Measurements from ENCODE around the gene PKDCC.

Gene PKDCC

DNA sequence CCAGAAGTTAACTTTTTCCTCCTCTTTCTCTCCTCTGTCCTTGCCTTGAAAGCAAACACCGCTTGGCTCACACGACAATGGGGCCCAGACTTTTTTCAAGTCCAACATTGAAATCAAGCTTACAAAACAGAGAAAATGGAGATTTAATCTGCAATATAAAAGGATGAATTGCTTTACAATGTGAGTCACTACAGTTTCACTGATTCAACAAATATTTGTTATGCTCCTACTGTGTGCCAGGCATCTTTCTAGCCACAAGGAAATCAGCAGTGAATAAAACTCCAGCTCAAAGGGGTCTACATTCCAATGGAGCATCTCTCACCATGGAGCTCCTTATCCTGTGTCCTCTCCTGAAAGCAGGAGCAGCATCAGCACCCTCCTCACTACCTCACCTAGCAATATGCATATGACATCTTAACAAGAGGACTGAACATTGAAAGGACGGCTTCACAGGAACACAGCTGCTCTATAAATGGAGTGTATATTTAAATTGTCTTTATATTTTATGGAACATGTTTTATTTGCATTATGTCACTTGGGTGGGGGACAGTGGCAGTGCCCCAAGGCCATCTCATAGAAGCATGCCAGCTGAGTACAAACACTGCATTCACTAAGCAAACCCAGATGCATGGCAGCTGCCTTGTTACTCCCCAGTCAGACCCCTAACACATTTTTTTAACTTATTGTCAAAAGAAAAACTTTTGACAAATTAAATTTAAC is 39.5 kb downstream of the PKDCC start:
- no peak for DNase-seq (ENCODE audit: low spot score)

- DNase-seq (ENCODE audit: low spot score): no peak
Measured at GRCh38 chr2:42087857-42088195, 40.0 kb downstream of the PKDCC start.

DNA sequence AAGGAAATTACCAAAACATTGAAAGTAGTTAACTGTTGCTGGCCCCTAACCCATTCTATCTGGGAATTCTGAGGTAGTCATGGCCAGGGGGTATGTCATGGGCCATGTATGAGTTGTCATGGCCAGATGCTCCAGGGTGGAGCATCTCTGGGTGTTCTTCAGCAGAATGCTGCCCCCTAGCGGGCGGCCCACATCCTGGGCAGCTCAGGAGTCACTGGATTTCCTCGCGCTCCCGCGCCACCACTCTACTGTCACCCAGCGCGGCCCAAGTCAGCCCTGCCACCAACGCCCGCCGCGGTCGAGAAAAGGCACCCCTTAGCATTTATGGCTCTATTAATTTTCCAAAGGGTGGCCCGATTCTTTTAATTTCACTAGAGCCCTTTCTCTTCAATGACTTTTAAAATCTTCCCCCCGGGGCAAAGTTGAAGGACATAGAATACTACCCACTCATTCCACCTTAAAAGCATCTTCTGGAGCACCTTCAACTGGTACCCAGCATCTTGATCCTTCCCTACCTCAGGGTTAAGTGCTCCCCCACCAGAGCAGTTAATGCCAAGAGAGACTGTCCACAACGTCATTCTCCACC is 41.6 kb downstream of the PKDCC start:
- DNase-seq (ENCODE audit: low spot score): peak; percentile 75

DNA sequence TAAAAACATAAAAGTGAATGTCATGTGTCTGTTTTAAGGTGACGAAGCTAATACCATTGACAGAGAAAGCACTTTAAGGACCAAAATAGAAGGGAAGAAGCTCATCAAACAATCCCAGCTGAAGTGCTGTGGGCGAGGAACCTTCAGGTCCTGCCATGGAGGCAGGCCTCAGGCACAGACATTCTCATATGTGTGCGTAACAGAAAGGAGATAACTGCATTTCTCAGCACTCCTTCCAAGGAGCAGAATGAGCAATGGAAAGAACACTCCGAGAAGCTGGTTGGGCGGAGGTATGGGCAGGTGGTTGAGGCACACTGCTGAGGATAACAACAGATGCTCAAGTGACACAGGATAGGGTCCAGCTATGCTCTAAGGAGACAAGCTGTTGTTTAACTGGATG is 42.4 kb downstream of the PKDCC start:
- DNase-seq (ENCODE audit: low spot score): no peak

GRCh38 chr2:42091671-42092070 is 43.9 kb downstream of the PKDCC start:
- DNase-seq (ENCODE audit: low spot score): no peak

- DNase-seq (ENCODE audit: low spot score): no peak
Measured at GRCh38 chr2:42092084-42092996, 44.5 kb downstream of the PKDCC start.

- DNase-seq (ENCODE audit: low spot score): no peak
Measured at GRCh38 chr2:42094114-42094513, 46.3 kb downstream of the PKDCC start.

- peak; percentile 80 for DNase-seq (ENCODE audit: low spot score)
Measured at GRCh38 chr2:42095923-42096408, 48.1 kb downstream of the PKDCC start.

DNA sequence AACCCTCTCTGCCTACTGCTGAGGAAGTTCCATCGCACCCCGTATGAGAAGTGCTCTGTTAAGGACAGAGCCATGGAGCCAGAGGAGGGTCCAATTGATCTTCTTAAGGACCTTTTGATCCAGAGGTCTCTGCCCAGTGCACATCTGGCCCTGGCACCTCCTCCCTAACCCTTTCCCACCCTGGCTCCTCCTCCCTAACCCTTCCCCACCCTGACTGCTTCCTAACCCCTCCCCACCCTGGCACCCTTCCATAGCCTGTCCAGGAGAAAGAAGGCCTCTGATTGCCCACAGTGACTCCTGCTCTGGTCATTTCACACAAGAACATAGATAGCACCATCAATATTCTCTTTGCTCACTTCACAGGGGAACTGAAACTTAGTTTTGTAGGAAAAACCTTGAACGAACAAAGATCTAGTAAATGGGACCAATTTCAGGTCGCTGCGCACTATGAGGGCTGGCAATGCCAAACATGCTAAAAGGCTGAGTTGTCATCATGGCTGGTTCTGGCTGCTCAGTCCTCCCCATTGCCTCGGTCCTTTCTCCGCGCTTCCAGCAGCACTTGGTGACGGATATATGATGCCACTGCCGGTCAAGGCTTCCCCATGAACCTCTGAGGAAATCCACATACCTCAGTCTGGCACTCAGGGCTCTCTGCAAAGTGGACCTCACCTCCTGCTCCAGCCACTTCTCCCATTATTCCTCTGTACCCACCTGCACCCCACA is 49.2 kb downstream of the PKDCC start:
- no peak for DNase-seq (ENCODE audit: low spot score)

- DNase-seq (ENCODE audit: low spot score): no peak
Measured at GRCh38 chr2:42098571-42099437, 51.0 kb downstream of the PKDCC start.

DNA sequence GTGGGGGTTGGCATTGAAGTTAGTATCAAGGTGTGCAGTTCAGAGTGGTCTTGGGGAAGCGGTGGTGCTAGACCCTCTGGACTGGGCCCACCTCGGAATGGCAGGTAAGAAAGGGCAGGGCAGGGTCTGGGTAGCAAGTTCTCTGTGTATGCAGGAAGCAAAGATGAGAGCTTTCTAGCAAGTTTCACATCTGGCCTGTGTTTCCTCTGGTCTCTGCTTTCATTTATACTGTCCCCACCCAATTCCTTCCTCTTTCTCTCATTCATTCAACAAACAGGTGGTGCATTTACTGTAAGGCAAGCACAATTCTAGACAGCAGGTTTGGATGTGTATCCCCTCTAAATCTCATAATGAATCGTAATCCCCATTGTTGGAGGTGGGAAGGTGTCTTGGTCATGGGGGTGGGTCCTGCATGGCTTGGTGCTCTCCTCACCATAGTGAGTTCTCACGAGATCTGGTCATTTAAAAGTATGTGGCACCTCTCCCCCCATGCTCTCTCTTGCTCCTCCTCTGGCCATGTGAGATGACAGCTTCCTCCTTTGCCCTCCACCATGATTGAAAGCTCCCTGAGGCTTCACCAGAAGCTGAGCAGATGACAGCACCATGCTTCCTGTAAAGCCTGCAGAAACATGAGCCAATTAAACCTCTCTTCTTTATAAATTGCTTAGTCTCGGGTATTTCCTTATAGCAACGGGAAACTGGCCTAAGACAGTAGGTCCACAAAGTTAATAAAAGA is 51.8 kb downstream of the PKDCC start:
- no peak for DNase-seq (ENCODE audit: low spot score)

DNA sequence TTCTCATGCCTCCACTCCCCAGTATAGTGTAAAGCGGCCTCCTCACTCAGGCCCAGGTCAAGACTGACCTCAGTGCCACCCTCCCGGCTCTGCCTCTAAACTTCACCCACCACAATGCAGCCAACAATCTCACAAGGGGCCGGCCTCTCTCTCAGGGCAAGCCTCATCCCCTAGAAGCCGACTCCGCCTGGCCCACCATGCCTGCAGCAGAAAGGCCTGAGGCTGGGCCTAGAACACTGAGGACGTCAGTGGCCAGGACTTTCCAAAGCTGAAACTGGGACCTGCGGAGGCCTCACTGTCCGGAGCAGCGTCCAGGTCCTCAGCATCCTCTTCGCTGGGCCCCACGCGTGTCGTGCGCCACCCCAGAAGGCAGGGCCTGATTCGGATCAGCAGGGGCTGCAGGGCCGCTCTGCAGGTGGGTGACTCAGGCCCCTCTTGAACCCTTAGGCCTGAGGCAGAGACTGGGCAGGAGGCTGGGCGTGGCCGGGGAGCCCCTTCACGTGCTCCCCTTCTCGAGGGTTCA is 52.9 kb downstream of the PKDCC start:
- DNase-seq (ENCODE audit: low spot score): no peak

- DNase-seq (ENCODE audit: low spot score): peak; percentile 50
Measured at GRCh38 chr2:42101206-42102023, 53.6 kb downstream of the PKDCC start.

- DNase-seq (ENCODE audit: low spot score): peak; percentile 94
Measured at GRCh38 chr2:42102024-42102590, 54.3 kb downstream of the PKDCC start.

DNA sequence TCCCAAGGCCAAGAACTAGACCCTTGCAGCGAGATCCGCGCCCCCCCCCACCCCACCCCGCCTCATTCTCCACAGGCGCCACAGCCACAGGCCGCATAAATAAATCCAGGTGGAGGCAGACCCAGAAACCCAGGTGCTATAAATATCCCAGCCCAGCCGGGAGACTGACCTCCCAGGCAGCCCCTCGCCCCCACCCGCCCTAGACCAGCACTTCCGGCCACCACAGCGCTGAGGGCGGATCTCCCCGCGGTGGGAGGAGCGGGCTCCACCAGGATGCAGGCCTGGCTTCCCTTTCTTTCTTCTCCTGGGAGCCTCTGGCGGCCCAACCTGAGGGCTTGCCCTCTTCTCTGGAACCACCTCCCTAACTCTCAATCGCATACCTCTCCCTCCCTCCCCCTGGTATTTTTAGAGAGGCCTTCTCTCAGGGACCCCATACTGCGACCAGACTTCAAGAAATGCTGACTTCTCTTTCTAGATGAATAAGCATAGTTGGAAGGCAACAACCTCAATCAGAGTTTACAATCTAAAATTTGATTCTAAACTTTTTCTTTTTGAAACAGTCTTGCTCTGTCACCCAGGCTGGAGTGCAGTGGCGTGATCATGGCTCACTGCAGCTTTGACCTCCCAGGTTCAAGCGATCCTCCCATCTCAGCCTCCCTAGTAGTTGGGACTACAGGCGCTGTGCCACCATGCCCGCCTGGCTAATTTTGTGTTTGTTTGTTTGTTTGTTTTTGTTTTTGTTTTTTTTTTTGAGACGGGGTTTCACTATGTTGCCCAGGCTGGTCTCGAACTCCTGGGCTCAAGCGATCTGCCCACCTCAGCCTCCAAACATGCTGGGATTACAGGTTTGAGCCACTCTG is 55.0 kb downstream of the PKDCC start:
- DNase-seq (ENCODE audit: low spot score): no peak

- DNase-seq (ENCODE audit: low spot score): no peak
Measured at GRCh38 chr2:42103829-42104228, 56.0 kb downstream of the PKDCC start.

DNA sequence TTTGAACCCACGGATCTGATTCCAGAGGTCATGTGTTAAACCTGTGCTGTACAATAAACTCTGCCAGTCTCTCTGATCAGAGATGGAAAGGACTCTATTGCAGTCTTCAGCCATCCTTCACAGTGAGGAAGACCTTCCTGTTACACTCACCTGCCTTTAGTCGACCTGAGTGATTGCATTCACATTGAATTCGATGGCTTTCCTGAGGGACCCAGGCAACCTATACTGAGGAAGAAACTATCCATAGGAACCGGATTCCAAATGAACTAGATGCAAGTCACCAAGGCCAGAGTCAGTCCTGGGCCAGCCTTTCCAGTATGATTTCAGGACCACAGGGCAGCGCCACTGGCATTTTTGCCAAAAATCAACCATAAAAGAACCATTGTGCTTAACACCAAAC is 56.8 kb downstream of the PKDCC start:
- no peak for DNase-seq (ENCODE audit: low spot score)
